Ecto neural progenitor cell (in vitro differentiated cells): Measurements from ENCODE around the gene RCOR1.
A peak's percentile ranks its signal among the peaks of the same experiment; 100 is the strongest.
"Not testable (repeated sequence)": the region's sequence is repeated elsewhere in the genome, so short reads cannot be mapped to it uniquely, and the experiment has no call there.

Source experiments
- DNase-seq: peaks from one replicate; pipeline ENCODE4 v3.0.0-alpha.2; 2018; ENCODE audit warnings: low spot score

RCOR1 gene

GRCh38 chr14:102591944-102592762 lies at the start of gene RCOR1:
TSS of gene RCOR1 (plus strand) at chr14:102592649. CDS start at chr14:102592887, 238 bp downstream.
- peak; percentile 99 for DNase-seq

DNA sequence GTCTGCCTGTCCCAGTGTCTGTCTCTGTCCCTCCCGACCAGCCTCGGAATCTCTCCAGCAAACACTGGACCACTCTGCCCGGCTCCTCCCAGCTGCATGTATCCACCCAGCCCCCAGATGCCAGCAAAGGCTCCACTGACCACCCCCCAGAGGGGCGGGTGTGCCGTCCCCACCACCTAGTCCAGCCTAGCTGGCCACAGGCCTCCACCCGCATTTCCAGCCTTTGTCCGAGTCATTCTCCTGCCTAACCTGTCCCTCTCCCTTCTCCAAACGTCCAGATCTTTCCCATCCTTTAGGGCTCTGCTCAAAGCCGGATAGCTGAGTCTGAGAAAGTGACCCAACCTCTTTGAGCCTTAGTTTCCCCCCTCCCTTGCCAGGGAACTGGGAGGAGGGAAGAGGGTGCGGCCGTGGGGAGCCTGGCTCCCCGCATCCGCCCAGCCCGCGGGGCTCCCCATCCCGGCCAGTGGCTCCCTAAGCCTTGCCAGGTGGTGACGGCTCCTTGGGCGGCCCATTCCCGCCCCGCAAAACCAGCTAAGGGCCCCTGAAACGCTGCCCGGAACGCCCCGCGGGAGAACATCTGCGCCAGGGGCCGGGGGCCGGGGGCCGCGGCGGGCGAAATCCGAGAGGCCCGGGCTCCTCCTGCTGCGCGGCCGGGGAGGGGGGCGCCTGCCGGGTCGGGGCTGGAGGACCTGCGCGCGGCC lies 48.3 kb upstream of the RCOR1 start:
- DNase-seq = no peak

GRCh38 chr14:102544747-102545460 lies 47.5 kb upstream of the RCOR1 start:
- peak; percentile 77 for DNase-seq

DNA sequence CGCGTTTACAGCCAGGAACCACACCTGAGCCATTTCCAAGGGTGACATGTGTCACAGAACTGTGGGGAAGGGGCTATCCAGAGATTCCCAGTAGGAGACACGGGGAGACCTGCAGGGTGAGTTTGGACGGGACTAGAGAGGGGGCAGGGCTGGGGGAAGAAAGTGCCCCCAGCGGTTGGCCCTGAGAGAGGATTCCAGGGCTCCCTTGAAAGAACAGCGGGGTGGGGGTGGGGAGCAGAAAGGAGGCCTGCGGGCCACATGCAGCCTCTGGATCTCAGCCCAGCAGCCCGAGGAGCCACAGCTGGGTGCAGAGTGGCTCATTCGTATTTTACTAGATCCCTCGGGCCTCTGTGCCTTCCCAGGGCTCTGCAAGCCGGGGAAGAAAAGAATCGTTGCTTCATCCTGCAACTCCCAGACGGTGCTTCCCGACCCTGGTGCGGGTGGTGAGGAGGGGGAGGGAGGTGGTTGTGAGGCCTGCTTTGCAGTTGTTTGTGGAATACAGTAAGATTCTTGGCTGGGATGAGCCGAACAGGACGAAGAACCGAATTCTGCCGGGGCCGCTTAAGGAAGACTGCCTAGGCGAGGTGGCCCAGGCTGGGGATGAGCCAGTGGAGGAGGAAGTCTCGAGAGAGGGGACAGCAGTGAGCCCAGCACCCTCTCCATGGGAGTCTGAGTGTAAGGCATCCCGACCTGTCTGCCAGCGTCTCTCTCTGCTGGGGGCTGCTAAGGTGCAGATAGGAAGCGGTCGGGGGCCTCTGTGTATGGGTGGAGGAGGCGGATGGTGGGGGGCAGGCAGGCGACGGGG lies 46.8 kb upstream of the RCOR1 start:
- DNase-seq = peak; percentile 69

DNA sequence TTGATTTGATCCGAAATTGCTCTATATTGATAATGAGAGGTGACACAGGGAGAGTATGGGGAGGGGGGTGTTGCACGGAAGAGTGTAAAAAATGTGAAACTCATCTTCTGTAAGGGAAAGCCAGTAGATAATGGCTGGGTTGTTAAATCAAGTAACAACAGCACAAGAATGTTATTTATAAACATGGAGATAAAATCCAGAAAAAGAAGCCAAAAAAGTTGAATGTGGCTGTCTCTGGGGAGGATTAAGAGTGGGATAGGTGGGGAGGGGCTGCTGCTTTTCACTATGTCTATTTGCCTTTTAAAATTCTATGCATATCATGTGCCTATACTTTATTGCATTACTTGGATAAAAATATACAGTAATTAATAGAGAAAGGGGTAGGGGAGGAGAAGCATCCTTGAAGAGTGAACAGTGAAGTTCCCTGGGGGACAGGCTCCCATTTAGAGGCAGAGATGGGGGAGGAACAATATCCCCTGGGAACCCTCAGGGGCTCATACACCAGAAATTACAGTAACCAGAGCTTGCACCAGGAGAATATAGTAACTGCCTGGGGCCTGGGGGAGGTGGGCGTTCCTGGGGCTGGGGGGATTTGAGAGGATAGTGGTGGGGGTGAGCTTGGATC lies 43.7 kb upstream of the RCOR1 start:
- DNase-seq = no peak

DNA sequence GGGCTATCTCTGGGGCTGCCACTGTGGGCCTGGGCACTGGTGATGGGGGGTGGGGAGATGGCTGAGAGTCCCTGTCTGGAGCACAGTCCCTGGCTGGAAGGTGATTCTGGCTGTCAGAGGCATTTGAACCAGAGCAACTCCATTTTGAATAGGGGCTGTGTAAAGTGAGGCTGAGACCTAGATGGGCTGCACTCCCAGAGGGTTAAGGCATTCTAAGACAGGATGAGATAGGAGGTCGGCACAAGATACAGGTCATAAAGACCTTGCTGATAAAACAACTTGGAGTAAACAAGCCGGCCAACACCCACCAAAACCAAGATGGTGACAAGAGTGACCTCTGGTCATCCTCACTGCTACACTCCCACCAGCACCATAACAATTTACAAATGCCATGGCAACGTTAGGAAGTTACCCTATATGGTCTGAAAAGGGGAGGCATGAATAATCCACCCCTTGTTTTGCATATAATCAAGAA lies 41.5 kb upstream of the RCOR1 start:
- DNase-seq = not testable (repeated sequence)

DNA sequence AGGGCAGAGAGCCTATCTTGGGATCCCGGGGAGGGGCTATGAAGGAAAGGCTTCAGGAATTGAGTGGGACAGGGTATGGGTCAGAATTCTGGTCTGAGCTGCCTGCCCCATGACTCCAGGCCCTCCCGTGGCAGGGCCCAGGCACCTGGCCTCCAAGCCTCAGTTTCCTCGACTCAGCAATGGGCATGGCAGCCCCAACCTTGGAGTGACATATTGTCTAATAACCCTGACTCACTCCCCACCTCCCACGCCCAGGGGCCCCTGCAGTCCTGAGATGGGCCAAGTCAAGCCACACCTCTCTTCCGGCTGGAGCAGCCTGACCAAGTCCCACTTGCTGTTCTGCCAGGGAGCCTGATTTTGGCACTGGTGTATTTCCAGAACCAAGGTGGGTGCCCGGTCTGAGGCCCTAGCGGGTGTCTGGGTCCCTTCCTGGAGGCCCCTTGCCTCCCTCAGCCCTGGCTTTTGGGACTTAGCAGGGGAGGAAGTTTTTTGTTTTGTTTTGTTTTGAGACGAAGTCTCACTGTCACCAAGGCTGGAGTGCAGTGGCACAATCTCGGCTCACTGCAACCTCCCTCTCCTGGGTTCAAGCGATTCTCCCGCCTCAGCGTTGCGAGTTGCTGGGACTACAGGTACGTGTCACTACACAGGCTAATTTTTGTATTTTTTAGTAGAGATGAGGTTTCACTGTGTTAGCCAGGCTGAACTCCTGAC lies 40.3 kb upstream of the RCOR1 start:
- DNase-seq = no peak

DNA sequence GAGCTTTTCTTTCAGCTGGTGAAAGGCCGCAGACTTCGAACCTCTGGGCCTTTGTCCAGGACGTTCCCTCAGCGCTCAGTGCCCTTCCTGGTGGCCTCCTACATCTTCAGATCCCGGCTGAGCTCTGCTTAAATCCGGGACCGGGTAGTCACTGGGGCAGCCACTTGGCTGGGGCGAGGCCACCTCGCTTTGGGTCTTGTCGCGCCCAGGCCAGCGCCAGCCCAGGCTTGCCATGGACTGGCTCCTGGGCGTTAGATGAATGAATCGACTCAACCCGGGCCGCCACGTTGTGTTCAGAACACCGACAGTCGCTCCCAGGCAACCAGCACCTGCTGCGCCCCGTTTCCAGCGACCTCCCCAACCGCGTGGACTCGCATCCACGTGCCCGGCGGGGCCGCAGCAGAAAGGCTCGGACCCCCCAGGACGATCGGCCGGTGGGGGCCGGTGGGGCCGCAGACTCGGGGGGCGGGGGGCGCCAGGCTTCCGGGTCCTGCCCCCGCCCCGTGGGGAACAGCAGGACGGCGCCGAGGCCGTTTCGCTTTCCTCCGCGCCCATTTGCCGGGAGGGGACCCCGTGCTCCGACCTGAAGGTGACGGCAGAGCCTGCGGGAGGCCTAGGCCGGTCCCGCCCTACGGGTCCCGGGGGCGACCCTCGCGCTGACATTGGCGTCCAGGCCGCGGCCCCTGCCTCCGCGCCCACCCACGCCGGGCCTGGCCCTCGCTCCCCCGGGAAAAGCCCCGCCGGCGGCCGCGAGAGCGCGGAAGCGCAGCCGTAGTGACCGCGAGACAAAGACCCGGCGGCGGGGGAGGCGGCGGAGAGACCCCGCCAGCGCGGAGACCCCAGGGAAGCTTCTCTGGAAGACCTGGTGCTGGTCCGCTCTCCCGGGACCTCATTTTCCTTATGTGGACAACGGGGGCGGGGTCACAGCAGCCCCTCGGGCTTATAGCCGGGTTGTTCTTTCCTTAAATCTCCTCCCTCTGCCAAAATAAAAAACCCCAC lies 37.3 kb upstream of the RCOR1 start:
- DNase-seq = peak; percentile 81

DNA sequence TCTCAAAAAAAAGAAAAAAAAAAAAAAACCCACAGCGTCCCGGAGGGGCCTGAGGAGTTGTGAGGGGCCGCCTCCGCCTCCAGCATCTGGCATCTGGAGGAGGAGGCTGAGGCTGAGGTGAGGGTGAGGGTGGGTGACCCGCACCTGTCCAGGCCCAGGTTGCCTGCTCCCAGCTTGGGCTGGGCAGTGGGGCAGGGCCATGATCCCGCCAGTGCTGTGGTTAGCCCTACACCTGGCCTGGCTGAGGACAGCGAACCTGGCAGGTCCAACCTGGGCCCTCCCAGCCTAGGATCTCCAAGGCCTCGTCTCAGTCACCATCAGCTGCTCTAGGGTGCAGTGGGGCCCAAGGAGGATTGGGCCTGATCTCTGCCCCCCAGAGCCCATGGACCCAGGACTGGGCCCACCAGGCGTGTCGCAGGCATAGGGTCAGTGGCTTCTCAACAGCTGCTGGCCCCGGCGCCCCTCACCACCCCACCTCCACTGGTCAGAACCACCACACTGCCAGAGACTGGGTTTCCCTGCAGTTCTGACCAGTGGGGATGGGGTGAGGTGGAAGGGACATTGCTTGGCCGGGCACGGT lies 36.3 kb upstream of the RCOR1 start:
- no peak for DNase-seq

DNA sequence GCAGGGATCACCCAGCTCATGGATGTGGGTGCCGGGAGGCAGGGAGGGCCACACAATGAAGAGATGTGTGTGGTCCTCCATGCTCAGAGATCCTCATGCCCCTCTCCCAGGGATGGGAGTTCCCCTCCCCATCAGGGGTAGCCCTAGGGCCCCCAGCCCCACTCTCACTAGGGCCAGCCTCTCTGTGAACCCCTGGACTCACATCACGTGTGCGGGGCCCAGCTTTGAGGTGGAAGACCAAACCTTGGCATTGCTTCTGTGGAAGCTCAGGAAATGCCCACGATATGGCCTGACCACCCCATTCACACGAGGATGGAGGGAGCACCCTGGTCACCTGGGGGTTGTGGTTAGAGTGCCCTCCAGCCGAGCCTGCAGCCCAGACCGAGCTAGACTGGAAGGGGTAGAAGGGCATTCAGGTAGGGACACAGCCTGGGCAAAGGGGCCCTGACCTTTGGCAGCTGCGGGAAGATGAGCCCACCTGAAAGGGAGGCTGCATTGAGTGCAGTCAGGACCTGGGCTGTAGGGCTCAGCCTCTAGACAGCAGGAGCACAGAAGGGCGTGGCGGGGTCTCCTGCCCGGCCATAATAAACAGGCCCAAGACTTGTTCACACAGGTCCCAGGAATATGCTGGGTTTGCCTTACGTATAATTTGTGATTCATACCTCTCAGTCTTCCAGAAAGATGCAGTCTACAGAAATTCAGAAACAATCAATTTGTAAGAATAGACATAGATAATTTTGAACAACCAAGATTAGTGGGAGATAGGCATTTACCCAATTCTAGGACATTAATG lies 34.8 kb upstream of the RCOR1 start:
- no peak for DNase-seq

GRCh38 chr14:102558556-102558955 lies 33.9 kb upstream of the RCOR1 start:
- DNase-seq = peak; percentile 40

GRCh38 chr14:102560458-102561261 lies 31.8 kb upstream of the RCOR1 start:
- DNase-seq = peak; percentile 43

DNA sequence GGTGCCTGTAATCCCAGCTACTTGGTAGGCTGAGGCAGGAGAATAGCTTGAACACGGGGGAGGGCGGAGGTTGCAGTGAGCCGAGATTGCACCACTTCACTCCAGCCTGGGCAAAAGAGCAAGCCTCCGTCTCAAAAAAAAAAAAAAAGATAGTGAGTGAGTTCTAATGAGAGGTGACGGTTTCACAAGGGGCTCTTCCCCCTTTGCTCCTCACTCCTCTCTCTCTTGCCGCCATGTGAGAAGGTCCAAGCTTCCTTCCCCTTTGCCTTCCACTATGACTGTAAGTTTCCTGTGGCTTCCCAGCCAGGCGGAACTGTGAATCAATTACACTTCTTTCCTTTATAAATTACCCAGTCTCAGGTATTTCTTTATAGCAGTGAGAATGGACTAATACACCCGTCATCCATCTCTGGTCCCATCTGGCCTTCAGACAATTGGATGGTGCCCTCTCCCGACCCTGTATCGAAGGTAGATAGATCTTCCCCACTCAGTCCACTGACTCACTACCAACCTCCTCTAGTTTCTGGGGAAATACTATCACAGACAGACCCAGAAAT lies 27.0 kb upstream of the RCOR1 start:
- DNase-seq = no peak

DNA sequence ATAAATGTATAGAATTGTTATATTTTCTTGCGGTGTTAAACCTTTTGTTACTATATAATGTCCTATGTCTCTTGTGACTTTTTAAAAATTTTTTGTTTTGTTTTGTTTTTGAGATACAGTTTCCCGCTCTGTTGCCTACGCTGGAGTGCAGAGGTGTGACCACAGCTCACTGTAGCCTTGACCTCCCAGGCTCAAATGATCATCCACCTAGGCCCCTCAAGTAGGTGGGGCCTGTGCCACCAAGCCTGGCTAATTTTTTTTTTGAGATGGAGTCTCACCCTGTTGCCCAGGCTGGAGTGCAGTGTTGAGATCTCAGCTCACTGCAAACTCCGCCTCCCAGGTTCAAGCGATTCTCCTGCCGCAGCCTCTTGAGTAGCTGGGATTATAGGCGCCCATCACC lies 26.5 kb upstream of the RCOR1 start:
- no peak for DNase-seq

DNA sequence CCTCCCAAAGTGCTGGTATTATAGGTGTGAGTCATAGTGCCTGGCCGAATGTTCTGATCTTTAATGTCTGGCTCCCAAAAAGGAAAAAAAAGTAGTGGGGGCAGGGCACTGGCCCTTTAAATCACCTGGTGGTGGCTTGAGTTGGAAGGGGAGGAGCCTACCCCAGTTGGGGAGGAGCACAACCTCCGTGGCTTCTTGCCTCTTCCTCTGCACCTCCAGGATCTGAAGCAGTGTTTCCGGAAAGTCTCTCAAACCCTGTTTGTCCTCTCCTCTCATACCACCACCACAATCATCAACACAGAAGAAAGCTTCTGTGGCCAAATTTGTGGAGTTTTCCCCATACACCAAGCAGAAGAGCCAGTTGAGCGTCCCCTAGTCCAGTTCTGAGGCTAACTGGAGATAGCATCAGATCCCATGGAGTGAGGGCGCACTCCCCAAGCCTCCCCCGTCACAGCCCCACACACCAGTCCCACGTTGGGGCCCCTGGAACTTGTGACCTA lies 24.3 kb upstream of the RCOR1 start:
- DNase-seq = peak; percentile 54

DNA sequence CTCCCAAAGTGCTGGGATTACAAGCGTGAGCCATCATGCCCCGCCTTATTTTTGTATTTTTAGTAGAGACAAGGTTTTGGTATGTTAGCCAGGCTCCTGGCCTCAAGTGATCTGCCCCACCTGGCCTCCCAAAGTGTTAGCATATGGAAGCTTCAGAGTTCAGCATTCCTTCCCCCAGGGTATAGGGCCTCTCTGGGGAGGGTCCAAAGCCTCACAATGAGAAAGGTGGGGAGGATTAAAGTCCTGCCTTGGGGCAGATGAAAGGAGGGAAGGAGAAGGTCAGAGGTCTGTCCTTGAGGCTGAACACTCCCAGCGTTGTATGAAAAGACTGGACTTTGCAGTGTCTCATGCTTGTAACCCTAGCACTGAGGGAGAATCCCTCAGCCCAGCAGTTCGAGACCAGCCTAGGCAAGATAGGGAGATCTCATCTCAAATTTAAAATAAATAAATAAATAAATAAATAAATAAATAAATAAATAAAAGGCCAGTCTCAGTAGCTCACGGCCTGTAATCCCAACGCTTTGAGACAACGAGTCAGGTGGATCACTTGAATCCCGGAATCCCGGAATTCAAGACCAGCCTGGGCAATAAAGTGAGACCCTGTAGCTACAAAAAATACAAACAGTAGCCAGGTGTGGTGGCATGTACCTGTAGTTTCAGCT lies 22.0 kb upstream of the RCOR1 start:
- DNase-seq = no peak
